NCI-H82 (cell line): ENCODE data around the gene SVIL.

Experiments used
- DNase-seq: peaks from one replicate; lab custom pipeline; 2025; lab: John Stamatoyannopoulos, UW

Gene SVIL, protein sequence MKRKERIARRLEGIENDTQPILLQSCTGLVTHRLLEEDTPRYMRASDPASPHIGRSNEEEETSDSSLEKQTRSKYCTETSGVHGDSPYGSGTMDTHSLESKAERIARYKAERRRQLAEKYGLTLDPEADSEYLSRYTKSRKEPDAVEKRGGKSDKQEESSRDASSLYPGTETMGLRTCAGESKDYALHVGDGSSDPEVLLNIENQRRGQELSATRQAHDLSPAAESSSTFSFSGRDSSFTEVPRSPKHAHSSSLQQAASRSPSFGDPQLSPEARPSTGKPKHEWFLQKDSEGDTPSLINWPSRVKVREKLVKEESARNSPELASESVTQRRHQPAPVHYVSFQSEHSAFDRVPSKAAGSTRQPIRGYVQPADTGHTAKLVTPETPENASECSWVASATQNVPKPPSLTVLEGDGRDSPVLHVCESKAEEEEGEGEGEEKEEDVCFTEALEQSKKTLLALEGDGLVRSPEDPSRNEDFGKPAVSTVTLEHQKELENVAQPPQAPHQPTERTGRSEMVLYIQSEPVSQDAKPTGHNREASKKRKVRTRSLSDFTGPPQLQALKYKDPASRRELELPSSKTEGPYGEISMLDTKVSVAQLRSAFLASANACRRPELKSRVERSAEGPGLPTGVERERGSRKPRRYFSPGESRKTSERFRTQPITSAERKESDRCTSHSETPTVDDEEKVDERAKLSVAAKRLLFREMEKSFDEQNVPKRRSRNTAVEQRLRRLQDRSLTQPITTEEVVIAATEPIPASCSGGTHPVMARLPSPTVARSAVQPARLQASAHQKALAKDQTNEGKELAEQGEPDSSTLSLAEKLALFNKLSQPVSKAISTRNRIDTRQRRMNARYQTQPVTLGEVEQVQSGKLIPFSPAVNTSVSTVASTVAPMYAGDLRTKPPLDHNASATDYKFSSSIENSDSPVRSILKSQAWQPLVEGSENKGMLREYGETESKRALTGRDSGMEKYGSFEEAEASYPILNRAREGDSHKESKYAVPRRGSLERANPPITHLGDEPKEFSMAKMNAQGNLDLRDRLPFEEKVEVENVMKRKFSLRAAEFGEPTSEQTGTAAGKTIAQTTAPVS (N-terminal part only)

GRCh38 chr10:29634764-29635625 is at the start of gene SVIL:
TSS of gene SVIL (minus strand) at chr10:29634971. CDS start at chr10:29555058, 79,913 bp downstream.
- DNase-seq, result no peak

DNA sequence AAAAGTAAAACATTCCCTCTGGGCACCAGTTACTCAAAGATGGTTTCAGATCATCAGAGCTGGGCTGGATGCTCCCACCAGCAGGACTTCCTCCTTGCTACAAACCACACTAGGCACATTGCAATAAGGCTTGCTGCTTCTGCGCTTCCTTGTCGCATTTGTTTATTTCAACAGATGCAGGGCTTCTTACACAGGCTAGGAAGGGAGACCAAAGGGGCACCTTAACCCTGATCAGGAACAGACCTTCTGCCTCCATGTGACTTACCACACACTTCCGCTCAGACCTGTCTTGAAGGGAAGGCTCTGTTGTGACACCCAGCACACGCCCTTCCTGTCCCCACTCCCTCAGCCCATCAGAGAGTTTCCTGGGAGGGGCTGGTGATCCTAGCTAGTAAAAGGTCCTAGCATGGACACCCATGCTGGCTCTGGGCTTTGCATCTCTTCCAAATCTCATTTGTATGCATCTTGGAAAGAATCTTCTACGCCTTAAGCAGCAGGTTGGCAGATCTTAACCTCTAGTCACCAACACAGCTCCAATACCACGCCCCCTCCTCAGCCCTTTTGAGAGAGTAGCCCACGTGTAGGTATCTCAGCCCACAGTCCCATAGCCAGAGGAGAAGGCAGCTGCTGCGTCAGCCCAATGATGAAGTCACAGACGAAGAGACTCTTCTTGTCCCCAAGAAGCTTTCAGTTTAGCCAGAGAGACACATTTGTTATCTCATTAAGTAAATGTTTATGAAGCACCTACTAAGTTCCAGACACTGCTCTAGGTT is 47.1 kb upstream of the SVIL start:
- no peak for DNase-seq

DNA sequence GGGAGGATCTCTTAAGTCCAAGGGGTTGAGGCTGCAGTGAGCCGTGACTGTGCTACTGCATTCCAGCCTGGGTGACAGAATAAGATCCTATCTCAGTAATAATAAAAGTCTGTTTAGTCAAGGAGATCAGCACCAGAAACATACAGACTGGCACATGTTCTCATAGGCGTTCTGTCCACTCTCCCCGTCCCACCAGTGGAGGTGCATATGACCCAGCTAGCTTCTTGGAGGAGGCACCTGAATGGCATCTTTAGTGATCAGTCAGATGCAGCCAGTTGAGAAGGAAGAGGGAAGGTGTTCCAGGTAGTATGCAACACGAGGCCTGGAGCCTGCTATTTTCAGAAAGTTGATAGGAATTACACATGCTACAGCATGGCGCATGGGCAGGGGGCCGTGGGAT is 45.3 kb upstream of the SVIL start:
- no peak for DNase-seq

- DNase-seq, result no peak
These were observed 42.0 kb upstream of the SVIL start for GRCh38 chr10:29676732-29677131.

DNA sequence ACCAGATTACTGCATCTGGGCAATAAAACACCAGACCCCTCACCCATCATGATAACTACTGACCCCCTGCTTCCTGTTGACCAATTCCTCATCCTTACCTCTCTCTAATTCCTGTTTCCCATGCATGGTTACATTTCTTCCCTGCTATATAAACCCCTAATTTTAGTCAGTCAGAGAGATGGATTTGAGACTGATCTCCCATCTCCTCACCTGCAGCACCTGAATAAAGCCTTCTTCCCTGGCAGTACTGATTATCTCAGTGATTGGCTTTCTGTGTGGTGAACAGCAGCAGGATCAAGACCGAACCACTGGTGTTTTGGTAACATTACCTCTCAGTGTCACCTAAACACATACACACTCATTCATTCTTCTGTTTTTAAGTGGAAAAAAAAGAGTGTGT is 41.2 kb upstream of the SVIL start:
- no peak for DNase-seq

- DNase-seq, result no peak
These were observed 37.2 kb upstream of the SVIL start for GRCh38 chr10:29671968-29672367.

DNA sequence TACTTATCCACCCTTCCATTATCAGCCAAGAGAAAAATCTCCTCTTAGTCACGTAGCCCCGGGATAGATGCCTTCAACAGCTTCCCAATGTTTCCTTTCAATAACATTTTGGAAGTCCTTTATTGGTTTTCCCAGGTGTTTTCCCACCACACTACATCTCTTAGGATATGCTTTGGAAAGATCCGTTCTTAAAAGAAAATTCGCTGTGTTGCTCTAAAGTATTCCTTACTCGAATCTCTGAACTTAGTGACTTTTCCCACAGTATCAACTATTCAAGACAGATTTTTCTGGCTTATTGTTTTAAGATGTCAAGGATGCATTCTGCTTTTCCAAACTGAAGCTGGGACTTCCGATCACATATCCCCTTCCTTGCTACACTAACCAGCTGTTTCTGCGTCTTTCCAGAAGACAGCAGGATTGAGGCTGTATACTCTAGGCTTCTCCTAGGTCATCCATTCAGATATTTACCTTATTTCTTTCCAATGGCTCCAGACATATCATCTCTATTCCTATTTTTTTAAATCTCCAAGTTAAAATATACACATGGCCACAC is 36.5 kb upstream of the SVIL start:
- DNase-seq, result no peak

DNA sequence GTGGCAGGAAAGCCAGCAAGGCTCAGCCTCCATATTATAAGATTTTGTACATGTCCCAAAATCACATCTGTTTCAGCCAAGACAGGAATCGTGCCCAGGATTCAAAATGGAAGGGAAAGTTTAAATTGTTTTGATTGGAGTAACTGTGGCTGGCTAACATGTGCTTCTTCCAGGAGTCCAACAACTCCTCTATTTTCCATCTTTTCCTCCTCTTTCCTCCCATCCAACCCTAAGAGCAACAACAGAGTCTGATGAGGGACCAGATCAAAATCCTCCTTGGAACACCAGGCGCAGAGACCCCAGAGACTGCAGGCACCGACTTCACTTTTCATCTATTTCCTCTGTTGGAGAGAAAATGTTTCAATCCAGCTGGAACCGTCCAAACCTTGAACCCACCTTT is 36.0 kb upstream of the SVIL start:
- DNase-seq, result no peak

DNA sequence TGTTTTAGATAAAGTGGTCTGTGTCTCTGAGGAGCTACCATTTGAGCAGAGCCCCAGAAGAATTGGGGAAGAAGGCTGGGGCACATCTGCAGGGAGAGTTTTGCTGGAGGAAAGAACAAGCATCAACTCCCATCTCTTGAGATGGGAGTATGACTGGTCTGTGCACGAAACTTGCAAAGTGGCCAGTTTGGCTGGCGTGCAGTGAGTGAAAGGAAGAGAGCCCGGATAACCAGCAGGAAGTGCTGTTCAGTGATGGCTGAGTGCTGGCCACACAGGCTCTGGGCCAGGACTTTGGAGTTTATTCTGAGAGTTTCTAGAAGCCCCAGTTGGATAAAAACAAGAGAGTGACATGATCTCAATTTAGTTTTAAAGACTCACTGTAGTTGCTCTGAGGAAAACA is 34.4 kb upstream of the SVIL start:
- no peak for DNase-seq

DNA sequence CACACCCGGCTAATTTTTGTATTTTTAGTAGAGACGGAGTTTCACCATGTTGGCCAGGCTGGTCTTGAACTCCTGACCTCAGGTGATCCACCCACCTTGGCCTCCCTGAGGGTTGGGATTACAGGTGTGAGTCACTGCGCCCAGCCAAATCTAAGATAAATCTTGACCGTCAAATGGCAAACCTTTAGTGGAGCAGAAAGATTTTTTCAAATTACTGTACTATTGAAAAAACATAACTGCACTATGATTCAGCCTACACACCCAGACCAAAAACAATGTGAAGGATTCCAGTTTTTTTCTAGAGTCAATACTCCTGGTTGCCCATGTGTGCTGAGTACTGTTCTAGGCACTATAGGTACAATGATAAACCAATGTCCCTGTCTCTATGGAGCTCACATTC is 33.9 kb upstream of the SVIL start:
- DNase-seq, result no peak

GRCh38 chr10:29667191-29667590 is 32.4 kb upstream of the SVIL start:
- DNase-seq, result no peak

- no peak for DNase-seq
These were observed 31.4 kb upstream of the SVIL start for GRCh38 chr10:29666201-29666600.

- DNase-seq, result no peak
These were observed 28.9 kb upstream of the SVIL start for GRCh38 chr10:29663718-29664117.

GRCh38 chr10:29658984-29659965 is 24.5 kb upstream of the SVIL start:
- DNase-seq, result peak; percentile 6

DNA sequence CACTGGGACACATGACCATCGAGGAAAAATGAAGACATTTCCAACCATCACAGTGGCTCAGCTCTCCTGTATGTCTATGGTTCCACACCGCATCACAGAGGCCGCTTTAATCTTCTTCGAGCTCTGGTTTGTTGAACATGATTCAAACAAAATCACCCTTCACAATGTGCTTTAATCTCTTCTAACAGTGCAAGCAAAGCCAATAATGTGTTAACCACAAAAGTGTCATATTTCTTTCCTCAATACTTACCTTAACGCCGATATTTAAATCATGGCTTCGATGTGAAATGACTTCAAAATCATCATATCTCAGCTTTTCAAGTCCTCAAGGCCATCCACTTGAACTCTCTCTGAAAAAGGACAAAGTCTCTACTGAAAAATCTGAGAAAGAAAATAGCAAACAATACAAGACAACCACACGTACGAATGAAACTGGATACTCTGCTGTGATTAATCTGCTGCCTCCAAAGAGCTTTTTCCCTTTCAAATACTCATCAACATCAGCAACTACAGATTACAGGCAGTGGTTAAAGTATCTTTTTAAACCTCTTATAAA is 23.0 kb upstream of the SVIL start:
- peak; percentile 61 for DNase-seq

DNA sequence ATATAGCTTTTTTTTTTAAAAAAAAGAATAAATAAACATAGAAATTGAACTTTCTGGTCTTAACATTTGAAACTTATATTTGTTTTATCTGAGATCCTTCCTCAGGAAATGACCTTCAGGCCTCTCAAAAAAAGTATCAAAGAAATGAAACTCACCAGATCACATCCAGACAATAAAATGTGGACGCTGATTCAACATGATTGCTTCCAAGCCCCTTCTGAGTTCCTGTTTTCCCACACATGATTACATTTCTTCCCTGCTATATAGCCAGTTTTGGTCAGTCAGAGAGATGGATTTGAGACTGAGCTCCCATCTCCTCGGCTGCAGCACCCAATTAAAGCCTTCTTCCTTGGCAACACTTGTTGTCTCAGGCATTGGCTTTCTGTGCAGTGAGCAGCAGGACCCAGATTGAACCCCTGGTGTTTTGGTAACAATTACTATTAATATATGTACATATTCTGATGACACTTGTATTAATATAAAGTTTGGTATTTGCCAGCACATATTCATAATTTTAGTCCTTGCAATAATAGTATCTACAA is 21.8 kb upstream of the SVIL start:
- no peak for DNase-seq

DNA sequence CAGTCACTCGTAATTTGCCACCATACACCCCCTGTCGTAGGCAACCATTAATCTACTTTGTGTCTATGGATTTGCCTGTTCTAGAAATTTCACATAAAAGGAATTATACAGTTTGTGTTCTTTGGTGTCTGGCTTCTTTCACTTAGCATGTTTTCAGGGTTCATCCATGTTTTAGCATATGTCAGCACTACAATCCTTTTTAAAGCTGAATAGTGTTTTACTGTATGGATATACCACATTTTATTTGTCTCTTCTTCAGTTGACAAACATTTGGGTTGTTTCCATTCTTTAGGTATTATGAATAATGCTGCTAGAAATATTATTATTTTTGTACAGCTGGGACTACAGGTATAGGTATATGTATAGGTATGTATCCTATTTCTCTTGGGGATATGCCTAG is 17.4 kb upstream of the SVIL start:
- no peak for DNase-seq

DNA sequence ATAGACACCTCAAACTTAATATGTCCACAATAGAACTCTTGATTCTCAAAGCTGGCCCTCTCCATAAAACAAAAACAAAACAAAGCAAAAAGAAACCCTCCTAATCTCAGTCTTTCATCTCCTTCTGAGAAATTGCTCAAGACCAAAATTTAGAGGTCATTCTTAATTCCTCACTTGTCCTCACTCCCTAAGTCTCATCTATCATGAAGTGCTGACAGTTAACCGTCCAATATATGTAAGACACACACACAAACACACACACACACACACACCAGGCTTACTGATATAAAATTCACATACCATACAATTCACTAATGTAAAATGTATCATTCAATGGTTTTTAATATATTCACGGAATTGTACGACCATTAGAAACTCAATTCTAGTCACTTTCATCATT is 17.0 kb upstream of the SVIL start:
- DNase-seq, result no peak

DNA sequence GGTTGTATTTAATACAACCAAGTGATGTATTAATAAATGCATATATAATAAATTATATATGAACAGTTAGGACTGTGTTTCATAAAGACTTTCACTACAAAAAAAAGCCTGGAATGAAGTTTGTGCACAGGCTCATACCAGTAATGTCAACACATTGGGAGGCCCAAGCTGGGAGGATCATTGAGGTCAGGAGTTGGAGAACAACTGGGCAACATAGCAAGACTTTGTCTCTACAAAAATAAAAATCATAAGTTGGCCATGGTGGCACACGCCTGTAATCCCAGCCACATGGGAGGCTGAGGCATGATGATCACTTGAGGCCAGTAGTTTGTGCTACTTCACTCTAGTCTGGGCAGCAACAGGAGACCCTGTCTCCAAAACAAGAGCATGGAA is 15.8 kb upstream of the SVIL start:
- no peak for DNase-seq
